HG03442 (cell line): ENCODE measurements around the gene SF3A1.

ENCODE experiments used
- ATAC-seq: cut with Tn5 transposase; IDR thresholded peaks from one replicate; pipeline ENCODE4 v1.9.1; 2021; ENCODE audit warnings: mild to moderate bottlenecking, moderate library complexity; ENCODE audit not compliant: unreplicated experiment

Gene SF3A1

DNA sequence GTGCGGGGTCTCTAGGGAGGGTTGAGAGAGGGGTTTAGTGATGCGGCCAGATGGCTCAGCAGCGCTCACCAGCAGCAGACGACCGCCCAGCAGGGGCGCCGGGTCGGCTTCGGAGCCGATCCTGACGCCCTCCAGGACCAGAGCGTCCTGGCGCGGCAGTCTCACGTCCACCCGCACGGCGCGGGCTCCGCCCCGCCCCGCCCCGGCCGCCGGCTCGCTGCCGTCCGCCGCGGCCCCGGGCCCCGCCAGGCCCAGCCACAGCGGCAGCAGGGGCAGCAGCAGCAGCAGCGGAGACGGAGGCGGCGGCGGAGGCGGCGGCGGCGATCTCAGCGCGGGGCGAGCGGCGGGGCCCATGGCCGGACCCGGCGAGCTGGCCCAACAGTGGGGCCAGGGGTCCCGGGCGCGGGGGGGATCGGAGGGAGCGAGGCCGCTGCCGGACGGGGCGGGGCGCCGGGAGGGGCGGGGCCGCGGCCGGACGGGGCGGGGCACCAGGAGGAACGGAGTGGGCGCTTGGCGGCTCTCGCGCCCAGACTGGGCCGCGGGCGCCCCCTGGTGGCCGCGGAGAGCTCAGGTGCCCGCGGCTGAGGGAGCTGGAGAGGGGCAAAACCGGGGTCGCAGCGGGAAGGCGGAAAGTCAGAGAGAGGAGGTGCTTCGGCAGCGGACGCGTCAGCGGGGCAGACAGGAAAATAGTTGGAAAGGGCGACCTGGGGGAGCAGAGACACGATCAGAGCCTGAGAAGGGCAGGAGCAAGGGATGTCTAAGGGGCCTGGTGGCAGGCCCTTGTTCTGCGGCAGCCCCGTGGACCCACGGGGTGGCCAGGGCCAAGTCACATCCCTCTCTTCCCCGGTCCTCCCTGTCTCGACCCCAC lies 30.5 kb upstream of the SF3A1 start, which contains the start of gene RNF215:
Gene RNF215 (minus strand): TSS at position 452 of the 868 bp plus-strand sequence. CDS start 98 bp downstream, at position 354.
- peak; percentile 66 for ATAC-seq

DNA sequence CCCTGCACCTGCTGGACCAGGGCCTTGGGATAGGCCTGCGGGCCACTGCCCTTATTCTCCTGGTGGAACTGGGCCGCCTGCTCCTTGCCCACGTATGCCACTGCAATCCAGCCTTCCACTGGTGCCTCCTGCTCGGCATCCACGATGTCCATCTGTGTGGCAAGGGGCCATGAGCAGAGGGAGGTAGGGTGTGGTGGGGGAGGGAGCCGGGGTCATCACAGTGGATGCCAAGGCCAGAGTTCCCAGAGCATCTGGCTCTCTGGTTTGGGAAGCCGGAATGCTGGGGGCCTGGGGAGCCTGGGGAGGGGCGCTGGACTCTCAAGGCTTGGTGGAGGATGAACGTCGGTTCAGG lies 29.9 kb upstream of the SF3A1 start:
- no peak for ATAC-seq

DNA sequence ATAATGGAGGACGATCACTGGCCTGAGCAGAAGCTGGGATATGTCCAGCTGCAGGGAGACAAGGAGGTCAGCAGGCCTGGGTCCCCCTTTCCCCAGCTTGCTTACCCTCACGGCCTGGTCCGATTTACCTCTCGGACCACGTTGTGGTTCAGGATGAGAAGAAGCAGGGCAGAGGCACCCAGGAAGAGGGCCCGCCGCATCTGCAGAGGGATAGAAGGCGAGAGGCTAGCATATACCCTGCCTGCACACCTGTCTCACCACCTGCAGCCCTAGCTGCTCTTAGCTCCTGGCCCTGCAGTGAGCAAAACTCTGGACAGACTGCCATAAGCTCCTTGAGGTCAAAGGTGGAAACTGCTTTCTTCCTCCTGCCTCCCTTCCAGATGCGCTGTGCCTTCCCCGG lies 29.2 kb upstream of the SF3A1 start:
- no peak for ATAC-seq

DNA sequence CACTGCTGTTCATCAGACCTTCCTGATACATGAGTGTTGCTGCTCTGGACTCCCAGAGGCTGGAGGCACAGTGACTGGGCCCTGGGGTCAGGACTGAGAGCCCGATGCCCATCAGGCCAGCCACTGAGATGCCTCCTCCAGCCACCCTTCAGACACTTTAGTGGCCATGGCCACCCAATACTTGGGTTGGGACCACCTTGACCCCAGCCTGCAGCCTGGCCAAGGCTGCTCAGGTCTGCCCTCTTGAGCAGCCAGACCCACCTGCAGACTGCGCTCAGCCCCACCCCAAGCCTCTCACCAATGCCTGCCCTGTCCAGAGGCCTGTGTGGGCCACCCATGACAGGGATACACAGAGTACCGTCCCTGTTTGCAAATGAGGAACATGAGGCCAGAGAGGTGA lies 26.4 kb upstream of the SF3A1 start:
- ATAC-seq = no peak

DNA sequence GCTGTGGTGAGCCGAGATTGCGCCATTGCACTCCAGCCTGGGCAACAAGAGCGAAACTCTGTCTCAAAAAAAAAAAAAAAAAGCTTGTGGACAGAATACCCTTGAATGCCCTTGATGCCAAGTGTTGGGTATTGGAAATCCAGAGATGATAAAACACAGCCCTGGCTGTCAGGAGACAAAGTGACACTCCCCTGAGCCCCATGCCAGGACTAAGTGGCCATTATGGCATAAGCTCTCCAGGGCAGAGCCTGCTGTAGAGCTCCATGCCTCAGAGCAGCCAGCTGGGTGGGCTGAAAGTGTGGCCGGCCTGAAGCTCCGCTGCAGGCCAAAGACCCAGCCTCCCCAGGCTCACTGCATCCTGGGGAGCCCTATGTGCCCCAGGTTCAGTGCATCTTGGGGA lies 25.6 kb upstream of the SF3A1 start:
- ATAC-seq = no peak

DNA sequence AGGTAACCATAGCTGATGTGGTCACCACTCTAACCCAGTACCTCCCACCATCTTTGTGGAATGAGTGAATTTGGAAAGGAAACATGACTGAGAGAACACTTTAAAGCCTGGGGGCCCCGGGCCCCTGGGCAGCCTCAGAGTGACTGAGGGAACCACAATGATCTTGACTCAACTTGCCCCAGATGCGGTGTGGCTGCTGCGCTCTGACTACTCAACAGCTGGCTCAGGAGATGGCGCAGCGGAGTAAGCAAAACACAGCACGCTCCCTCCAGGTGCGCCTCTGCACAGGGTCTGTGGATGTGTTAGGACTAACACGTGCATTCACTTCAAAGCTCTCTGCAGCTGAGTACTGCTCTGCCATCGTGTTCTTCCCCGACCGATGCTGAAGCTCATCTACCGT lies 24.6 kb upstream of the SF3A1 start:
- ATAC-seq = no peak

DNA sequence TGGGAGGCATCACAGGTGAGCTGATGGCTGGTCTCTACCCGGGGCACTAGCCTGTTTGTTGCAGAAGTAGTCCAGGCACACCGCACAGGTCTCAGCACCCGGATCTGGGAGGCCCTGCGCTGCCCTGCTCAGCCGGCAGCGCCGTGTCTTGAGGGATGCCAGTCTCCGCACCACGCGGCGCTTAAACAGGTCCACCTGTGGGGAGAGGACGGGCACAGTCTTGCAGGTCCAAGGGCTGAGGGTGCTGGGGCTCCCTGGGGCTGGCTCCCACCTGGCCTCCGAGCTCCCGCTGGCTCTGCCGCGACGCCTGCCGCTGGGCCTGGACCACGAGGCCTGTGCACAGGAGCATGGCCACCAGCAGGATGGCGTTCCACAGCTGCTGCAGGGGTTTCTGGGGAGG lies 23.3 kb upstream of the SF3A1 start:
- ATAC-seq = no peak

DNA sequence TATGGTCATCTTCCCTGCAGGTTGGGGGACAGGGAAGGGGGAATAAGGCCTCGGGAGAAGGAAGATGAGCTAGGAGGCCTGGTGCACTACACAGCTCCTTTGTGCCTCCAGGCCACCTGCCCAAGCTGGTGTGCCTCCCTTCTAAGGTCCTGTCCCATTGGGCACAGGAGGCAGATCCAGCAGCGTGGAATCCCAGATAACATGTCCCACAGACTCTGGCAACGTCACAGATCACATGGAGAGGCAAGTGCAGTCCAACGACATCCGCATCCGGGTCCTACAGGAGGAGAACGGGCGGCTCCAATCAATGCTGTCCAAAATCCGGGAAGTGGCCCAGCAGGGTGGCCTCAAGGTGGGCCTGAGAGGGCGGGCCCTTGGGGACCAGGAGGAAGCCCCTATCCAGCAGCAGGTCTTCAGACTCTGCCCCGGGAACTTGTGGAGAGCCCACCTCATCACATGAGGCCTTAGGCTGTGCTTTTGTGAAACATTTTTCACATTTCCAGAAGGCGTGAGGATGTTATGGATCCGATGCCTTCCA lies 18.7 kb upstream of the SF3A1 start:
- ATAC-seq = no peak

DNA sequence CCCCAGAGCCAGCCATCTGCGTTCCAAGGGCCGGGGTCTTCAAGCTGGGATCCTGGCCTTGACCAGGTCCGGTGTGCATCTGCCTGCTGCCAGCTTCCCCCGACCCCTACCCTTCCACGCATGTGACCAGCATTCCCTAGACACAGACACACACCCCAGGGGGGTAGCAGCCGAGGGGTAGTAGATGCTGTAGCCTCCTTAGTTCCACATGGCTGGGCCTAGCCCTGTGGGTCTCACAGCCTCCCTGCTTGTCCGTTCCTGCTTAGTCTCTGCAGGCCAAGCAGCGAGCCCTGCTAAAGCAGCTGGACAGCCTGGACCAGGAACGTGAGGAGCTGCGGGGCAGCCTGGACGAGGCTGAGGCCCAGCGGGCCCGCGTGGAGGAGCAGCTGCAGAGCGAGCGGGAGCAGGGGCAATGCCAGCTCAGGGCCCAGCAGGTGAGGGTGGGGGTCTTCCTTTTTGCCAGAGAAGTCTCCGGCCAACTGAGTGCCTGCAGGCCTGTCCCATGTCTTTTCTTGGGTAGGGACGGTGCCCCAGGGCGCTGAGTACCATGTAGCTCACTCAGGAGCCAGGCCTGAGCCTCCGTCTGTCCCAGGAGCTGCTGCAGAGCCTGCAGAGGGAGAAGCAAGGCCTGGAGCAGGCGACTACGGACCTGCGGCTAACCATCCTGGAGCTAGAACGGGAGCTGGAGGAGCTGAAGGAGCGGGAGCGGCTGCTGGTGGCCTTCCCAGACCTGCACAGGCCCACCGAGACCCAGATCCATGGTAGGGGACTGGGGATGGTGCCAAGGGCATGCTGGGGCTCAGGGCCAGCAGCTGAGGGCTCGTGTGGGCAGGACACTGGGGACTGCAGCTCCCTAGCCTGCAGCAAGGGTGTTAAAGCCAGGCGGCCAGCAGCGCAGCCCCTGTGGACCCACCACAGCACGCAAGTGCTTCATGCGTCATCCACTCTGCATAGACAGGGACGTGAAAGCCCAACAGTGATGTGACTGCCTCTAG lies 16.9 kb upstream of the SF3A1 start:
- ATAC-seq = no peak

DNA sequence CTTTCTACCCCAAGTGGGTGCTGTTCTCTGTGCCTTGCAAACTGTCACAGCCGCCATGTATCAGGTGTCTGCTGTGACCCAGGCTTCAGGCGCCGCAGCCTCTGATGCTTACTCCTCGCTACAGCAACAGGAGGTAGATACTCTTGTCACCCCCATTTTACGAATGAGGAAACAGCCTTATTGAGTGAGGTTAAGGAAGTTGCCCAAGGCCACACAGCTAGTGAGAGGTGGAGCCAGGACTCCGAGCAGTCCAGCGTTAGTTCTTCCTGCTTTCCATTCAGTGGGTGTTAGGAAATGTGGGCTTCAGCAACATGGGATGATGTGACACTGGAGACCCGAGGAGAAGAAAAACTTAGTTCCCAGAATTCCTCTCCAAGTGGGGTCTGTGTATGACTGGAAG lies 16.2 kb upstream of the SF3A1 start:
- no peak for ATAC-seq

DNA sequence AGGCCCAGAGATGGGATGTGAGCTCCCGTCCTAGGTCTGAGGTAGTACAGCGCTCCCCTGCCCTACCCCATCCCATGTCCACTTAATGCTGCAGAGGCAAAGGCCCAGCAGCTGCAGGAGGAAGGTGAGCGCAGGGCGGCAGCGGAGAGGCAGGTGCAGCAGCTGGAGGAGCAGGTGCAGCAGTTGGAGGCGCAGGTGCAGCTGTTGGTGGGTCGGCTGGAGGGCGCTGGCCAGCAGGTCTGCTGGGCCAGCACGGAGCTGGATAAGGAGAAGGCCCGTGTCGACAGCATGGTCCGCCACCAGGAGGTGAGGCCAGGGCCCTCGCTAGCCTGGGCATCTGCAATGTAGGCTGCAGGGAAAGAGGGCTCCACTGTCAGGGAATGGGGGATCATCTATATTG lies 15.3 kb upstream of the SF3A1 start:
- ATAC-seq = no peak

DNA sequence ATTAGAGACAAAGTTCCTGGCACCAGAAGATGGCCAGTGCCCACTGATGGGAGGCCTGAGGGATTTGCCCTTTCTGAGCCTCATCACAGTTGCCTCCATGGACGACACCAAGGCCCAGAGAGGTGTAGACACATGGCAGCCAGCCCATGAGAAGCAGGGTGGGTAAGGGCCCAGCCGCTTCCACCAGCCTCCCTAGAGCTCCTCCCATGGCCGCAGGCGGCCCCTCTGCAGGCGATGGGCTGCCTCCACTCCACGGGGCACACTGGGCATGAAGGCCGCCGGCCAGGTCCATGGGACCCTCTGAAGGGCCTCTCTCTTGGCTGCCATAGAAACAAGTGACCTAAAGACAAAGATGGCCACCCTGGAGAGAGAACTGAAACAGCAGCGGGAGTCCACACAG lies 14.6 kb upstream of the SF3A1 start:
- no peak for ATAC-seq

DNA sequence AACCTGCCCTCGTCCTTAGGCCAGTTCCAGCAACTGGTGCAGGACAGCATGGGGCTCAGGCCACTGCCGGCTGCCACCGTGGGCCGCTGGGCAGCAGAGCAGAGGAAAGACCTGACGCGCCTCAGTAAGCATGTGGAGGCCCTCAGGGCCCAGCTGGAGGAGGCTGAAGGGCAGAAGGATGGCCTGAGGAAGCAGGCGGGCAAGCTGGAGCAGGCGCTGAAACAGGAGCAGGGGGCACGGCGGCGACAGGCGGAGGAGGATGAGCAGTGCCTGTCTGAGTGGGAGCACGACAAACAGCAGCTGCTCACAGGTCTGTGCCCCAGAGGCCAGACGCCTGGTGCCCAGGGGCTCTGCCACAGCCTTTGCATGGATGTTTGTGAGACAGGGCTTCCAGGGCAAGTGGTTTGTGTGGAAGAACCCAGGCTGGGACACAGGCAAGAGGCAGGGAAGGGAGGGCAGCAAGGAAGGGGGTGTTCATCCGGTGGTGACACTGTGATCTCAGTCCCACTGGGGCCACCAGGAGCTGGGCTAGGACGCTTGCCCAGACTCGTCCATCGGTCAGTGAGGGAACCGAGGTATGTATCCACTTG lies 14.0 kb upstream of the SF3A1 start:
- ATAC-seq = no peak

DNA sequence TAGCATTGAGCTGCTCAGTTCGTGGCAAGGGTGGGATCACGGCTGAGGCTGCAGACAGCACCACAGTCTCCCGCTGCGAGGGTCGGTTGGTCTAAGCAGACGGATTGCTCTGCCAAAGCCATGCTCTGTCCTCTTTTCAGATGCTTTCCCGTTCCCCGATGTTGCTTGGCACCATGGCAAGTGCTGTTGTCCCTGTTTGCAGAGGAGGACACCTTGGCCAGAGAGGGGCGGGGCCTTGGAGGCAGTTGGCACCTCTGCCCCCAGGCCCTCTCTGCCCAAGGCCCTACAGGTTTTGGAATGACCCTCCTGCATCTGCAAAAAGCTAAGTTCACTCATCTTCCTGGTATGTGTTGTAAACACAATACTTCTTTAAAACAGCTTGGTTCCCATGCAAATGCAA lies 11.7 kb upstream of the SF3A1 start:
- ATAC-seq = no peak

DNA sequence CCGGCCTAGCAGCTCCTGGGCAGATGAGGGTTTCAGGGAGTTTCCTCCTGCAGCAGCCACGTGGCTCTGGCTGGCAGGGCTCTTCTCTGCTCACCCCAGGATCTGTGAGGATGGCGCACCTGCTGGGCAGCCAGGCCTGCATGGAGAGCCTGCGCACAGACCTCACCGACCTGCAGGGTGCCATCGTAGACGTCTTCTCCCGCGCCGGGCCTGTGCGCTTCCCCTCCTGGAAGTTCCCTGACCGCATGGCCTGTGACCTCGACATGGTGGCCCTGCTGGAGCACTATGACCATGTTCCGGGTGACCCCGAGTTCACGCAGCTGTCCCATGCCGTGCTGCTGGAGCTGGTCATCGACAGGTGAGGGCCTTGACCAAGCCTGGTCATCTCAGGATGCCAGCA lies 9.2 kb upstream of the SF3A1 start:
- no peak for ATAC-seq

DNA sequence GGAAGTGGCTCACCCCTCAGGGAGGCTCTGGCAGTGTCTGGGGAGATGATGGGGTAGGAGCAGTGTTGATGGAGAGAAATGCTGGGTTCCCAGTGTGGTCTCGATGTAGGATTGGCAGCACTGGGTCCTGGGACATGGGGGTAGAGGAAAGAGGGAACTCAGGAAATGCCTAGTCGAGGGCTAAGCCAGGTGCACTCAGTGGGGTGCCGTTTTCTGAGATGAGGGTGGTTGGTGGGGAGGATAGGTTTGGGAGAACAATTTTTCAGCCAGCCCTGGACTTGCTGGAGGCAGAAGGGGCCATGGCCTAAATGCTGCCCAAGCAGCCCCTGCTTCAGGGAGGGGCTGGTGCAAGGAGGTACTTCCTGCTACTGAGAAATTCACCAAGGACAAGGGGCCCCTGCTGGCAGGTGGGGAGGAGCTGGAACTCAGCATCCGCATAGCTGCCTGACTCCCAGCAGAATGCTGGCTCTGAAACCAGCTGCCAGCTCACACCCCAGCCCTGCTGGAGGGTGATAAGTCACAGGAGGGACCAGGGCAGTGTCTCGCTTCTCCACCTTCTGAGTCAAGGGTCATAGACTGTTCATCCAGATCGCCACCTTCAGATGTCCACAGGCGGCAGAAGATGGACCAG lies 6.1 kb upstream of the SF3A1 start:
- ATAC-seq = no peak

DNA sequence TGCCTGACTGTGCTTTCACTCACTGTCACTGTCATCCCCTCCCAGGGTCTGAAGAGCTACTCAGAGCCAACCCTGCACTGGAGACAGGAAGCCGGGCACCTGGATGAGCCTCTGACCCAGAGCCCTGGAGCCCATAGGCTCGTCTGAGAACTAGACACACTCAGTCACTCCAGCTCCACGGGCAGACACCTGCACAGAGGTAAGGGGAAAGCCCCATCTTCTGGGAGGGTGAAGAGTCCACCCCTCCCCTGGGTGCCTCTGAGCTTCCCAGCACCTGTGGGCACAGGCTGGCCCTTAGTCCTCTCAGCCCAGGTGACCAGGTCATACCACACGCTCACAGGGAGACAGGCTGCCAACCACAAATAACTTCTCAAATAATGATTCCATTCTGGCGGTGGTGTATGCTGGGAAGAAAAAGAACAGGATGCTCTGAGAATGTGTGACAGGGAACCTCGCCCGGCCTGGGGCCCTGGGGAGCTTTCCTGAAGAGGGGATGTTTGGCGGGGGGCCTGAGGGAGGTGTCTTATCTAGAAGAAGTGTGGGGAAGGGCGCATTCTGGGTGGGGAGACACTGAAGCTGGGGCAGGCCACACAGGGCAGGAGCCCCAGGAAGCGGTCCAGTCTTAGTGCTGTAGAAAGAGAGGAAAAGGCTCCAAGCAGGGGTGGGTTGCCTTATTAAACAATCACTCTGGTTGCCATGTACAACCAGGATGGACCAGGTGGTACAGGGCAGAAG lies 5.4 kb upstream of the SF3A1 start:
- no peak for ATAC-seq

DNA sequence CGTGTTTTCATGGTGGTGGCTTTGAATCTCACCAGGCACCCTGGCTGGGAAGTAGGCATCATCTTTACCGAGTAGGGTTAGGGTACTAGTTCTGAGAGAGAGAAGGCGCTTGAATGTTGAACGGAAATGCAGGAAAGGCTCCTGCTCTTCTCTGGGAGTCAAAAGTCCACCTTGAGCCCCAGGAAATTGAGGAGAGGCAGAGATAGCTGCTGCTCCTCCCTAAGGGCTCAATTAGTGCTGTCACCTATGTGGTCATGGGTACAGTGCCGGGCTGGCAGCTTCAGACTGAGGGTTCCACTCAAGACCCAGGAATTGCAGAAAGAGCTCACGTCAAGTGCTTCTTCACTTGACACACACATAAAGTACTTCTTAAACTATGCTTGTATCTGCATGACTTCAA lies 1.8 kb upstream of the SF3A1 start:
- ATAC-seq = no peak

DNA sequence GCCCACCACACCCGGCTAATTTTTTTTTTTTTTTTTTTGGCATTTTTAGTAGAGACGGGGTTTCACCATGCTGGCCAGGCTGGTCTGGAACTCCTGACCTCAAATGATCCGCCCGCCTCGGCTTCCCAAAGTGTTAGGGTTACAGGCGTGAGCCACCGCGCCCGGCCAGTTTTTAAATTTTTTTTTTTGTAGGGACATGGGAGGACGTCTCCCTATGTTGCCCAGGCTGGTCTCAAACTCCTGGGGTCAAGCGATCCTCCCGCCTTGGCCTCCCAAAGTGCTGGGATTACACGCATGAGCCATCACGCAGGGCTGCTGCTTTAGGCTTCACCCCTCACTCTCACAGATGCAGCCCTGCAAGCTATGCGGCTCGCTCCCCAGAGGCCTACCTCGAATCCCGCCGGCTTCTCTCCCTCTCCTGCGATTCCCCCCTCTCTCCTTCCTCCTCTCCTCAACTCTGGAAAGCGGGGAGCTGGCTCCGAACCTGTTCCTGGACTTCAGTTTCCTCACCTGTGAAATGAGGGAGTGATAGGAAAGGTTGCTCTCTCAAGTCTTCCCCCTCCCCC lies 1.0 kb upstream of the SF3A1 start:
- no peak for ATAC-seq

DNA sequence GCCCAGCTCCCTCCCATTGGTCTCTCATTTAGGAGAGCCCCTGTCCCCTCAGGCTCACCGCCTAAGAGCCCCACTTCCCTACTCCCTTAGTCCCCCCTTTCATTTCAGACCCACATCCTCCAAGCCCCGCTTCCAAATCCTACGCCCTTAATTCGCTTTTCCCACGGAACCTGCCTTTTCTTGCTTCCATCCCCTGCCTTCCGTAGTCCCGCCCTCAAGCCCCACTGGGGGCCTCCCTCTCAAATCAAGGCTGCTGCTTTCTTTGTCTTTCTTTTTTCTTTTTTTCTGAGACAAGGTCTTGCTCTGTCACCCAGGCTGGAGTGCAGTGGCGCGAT lies 509 bp upstream of the SF3A1 start:
- ATAC-seq = no peak
